ENCODE measurements around the gene BCDIN3D. TPM values are rescaled to one million over a fixed set of nuclear protein-coding genes. Genes with fewer than 3 reads are reported as not detected.

Gene BCDIN3D
- total and polyA plus RNA-seq, 9 of the 15 experiments (the other 6 are each of a cell fraction or from before 2014, with no cell fraction given) = 3.7 to 6.9 (median 5.6) TPM

GRCh38 chr12:49828133-49829091 lies 14.5 kb downstream of the BCDIN3D start, which contains the start of gene NCKAP5L (continued):
- no peak for TF ChIP-seq ARID3B (CRISPR knock-in tag; IDR thresholded peaks at IDR 0.05; ENCODE audit: borderline replicate concordance)
- no peak for TF ChIP-seq NCOA1 (IDR thresholded peaks at IDR 0.05; ENCODE audit: low read depth)
- TF ChIP-seq ZNF695 (CRISPR knock-in tag; IDR thresholded peaks at IDR 0.05) = no peak
- TF ChIP-seq FOXP1 (CRISPR knock-in tag; IDR thresholded peaks at IDR 0.05) = peak; percentile 96
- peak; percentile 70 for TF ChIP-seq ATF7 (IDR thresholded peaks at IDR 0.05)
- no peak for TF ChIP-seq ZNF407 (IDR thresholded peaks at IDR 0.05; ENCODE audit: low read depth)
- no peak for TF ChIP-seq CLOCK (CRISPR knock-in tag; IDR thresholded peaks at IDR 0.05; ENCODE audit: borderline replicate concordance)
- no peak for TF ChIP-seq ZNF133 (CRISPR knock-in tag; IDR thresholded peaks at IDR 0.05)
- peak; percentile 53 for TF ChIP-seq E2F8 (IDR thresholded peaks at IDR 0.05; ENCODE audit: low read depth, partially characterized antibody)
